Measurements from ENCODE around the gene RAPGEF1. TPM values are rescaled to one million over a fixed set of nuclear protein-coding genes. Genes with fewer than 3 reads are reported as not detected.

Gene RAPGEF1
- total RNA-seq, 1 experiment from 2014 or later: 25.2 TPM

DNA sequence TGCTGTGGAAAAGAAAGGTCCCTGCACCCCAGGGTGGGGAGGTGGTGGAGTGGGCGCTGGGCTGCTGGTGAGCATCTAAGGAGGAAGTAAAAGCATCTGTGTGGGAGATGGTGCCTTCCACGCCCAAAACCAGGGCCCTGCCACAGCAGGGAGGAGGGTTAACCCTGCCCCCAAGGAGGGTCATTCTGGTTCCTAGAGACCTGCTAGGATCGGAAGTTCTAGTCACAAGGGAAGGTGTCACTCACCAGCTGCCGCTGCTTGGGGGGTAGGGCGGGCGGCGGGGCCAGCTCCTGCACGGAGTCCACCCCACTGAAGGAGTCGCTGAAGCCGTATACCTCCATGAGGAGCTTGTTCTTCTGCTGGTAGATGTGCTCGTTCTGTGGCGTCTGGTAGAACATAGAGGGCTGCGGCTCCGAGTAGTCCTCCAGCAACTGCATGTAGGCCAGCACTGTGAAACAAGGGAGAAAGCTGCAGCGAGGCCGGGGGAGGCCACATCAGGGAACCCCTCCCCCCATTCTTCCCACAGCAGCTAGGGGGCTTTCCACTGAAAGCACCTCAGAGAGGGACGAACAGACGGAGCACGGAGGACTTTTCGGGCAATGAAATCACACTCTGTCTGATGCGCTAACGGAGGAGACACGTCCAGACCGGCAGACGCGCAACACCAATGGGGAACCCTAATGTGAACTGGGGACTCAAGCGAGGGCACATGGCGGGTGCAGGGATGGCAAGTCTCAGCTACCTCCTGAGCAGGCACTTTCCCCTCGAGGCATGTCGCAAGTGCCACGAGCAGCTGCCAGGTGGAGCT lies 118.1 kb downstream of the RAPGEF1 start:
- H3F3A ChIP-seq (ENCODE audit: low read length, unreplicated experiment): no peaks in the 10 kb centered on the region
- ATAC-seq: no peak
- no peak overlapping the region for H3K4me2 ChIP-seq (ENCODE audit: low read length)
- H3K4me1 ChIP-seq (ENCODE audit: insufficient read depth, low read length): no peaks in the 10 kb centered on the region
- intact Hi-C loops (cut with micrococcal nuclease): no loop called here
- TF ChIP-seq, protein P1, sequence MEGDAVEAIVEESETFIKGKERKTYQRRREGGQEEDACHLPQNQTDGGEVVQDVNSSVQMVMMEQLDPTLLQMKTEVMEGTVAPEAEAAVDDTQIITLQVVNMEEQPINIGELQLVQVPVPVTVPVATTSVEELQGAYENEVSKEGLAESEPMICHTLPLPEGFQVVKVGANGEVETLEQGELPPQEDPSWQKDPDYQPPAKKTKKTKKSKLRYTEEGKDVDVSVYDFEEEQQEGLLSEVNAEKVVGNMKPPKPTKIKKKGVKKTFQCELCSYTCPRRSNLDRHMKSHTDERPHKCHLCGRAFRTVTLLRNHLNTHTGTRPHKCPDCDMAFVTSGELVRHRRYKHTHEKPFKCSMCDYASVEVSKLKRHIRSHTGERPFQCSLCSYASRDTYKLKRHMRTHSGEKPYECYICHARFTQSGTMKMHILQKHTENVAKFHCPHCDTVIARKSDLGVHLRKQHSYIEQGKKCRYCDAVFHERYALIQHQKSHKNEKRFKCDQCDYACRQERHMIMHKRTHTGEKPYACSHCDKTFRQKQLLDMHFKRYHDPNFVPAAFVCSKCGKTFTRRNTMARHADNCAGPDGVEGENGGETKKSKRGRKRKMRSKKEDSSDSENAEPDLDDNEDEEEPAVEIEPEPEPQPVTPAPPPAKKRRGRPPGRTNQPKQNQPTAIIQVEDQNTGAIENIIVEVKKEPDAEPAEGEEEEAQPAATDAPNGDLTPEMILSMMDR (conservative IDR thresholded peaks at IDR 0.05; ENCODE audit: low read depth, low read length): no peak
- no peak for TF ChIP-seq EZH2 (IDR thresholded peaks at IDR 0.05; ENCODE audit: low read length, unreplicated experiment)
- no peak for TF ChIP-seq EZH2phosphoT487 (IDR thresholded peaks at IDR 0.05; ENCODE audit: borderline replicate concordance, low read length)
- H3K27ac ChIP-seq (ENCODE audit: low read length): no peak overlapping the region
- no peak overlapping the region for H3K9ac ChIP-seq (ENCODE audit: low read length)
- ChIA-PET POLR2A (ENCODE audit: unreplicated experiment) (no interaction called here), CTCF (no interaction called here)
- no TSS peak for BruUV-seq (replicated peaks)
- no peak for DNase-seq
- H2AFZ ChIP-seq (ENCODE audit: low read length): no peak overlapping the region
- H3K27me3 ChIP-seq (ENCODE audit: low read length): no peaks in the 10 kb centered on the region
- H3K4me3 ChIP-seq (ENCODE audit: low read length): no peak overlapping the region
- H3K36me3 ChIP-seq (ENCODE audit: low read depth, low read length): no peaks in the 10 kb centered on the region
- H3K79me2 ChIP-seq (ENCODE audit: low read length): no peaks in the 10 kb centered on the region
- H3K9me3 ChIP-seq (ENCODE audit: low read length): no peaks in the 10 kb centered on the region
- no peaks in the 10 kb centered on the region for H3K9me2 ChIP-seq (replicated peaks; ENCODE audit: low read length)
- no peaks in the 10 kb centered on the region for H4K20me1 ChIP-seq (ENCODE audit: low read length)

DNA sequence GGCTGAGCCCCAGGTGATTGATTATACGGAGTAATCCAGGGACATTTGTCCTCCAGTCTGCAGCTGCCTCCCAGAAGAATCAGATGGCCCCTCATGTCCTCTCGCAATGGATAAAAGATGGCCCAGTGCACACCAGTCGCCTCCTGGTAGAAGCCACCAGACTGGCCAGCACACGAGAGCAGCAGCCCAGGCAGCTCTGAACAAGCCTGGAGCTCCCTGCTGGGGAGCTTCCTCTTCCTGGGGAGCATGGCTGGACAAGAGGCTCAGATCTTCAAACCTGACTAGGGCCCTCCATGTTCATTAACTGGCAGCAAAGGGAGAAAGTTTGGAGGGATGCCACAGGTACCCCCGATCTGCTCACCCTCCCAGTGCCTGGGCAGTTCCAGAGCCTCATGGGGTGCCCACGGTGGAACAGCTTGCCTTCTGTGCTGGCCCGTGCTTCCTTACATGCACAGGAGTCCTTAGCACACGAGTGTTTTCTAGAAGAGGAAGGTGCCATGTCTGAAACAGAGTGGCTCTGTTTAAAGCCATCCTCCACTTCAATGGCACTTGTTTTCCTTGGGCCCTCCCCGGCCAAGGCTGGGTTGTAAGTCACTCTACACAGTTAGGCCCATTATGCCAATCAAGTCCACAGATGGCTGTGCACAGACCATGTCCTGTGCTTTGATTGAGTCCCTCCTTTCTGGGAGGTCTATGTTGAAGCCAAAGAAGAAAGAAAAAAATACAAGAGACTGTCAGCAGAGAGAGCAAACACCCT lies 118.9 kb downstream of the RAPGEF1 start:
- POLR2A ChIA-PET (ENCODE audit: unreplicated experiment): no interaction called here
- Histone ChIP-seq H3K79me2 (ENCODE audit: low read length) (no peaks in the 10 kb centered on the region), H2AFZ (ENCODE audit: low read length) (no peak overlapping the region), H4K20me1 (ENCODE audit: low read length) (no peaks in the 10 kb centered on the region), H3K4me1 (ENCODE audit: insufficient read depth, low read length) (no peaks in the 10 kb centered on the region), H3K27ac (ENCODE audit: low read length) (no peak overlapping the region), H3K36me3 (ENCODE audit: low read depth, low read length) (no peaks in the 10 kb centered on the region), H3K4me3 (ENCODE audit: low read length) (no peak overlapping the region), H3K4me2 (ENCODE audit: low read length) (no peak overlapping the region), H3K27me3 (ENCODE audit: low read length) (no peaks in the 10 kb centered on the region), H3K9me3 (ENCODE audit: low read length) (no peaks in the 10 kb centered on the region), H3K9ac (ENCODE audit: low read length) (no peak overlapping the region), H3F3A (ENCODE audit: low read length, unreplicated experiment) (no peaks in the 10 kb centered on the region), H3K9me2 (replicated peaks; ENCODE audit: low read length) (no peaks in the 10 kb centered on the region)
- CTCF ChIA-PET: no interaction called here
- DNase-seq (no peak), ATAC-seq (no peak)
- no peak for TF ChIP-seq EZH2 (IDR thresholded peaks at IDR 0.05; ENCODE audit: low read length, unreplicated experiment)
- no TSS peak for BruUV-seq (replicated peaks)
- intact Hi-C loops (cut with micrococcal nuclease): no loop called here

DNA sequence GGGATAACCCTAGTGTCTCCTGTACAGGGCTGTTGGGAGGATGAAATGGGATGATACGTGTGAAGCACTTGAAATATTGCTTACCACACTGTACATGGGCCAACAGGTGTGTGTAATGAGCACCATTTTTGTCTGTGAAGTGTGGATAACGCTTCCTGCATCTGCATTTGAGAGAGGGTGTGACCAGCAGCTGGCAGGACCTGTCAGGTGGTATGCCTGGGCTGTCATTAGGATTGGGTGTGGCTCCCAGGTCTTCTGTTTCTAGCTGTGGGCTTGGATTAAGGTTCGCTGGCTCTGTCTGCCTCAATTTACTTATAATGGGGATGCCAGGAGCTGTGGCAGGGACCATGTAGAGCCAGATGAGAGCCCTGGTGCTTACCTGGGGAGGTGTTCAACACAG lies 120.2 kb downstream of the RAPGEF1 start:
- intact Hi-C loops (cut with micrococcal nuclease): no loop called here
- Histone ChIP-seq H3K9me3 (ENCODE audit: low read length) (no peaks in the 10 kb centered on the region), H2AFZ (ENCODE audit: low read length) (no peak overlapping the region), H3K4me3 (ENCODE audit: low read length) (no peak overlapping the region), H4K20me1 (ENCODE audit: low read length) (no peaks in the 10 kb centered on the region), H3K79me2 (ENCODE audit: low read length) (no peaks in the 10 kb centered on the region), H3K4me2 (ENCODE audit: low read length) (no peak overlapping the region), H3K9me2 (replicated peaks; ENCODE audit: low read length) (no peaks in the 10 kb centered on the region), H3K27ac (ENCODE audit: low read length) (no peak overlapping the region), H3K4me1 (ENCODE audit: insufficient read depth, low read length) (no peaks in the 10 kb centered on the region), H3F3A (ENCODE audit: low read length, unreplicated experiment) (no peaks in the 10 kb centered on the region), H3K27me3 (ENCODE audit: low read length) (no peaks in the 10 kb centered on the region), H3K36me3 (ENCODE audit: low read depth, low read length) (no peaks in the 10 kb centered on the region), H3K9ac (ENCODE audit: low read length) (no peak overlapping the region)
- POLR2A ChIA-PET (ENCODE audit: unreplicated experiment): no interaction called here
- BruUV-seq (replicated peaks): no TSS peak
- ATAC-seq: no peak
- CTCF ChIA-PET: no interaction called here
- no peak for TF ChIP-seq EZH2 (IDR thresholded peaks at IDR 0.05; ENCODE audit: low read length, unreplicated experiment)
- DNase-seq: no peak

All from PC-3 (cell line).